Activated T-cell treated with anti-CD3 and anti-CD28 coated beads, Interleukin-2, amount 50 U/mL, for 1 hour (primary cell): ENCODE data around the gene ADD2.
A peak's percentile ranks its signal among the peaks of the same experiment; 100 is the strongest.
"Not testable (repeated sequence)": the region's sequence is repeated elsewhere in the genome, so short reads cannot be mapped to it uniquely, and the experiment has no call there.

ENCODE experiments used
- DNase-seq: peaks from one replicate; pipeline ENCODE4 v3.0.0-alpha.2; 2020

Gene ADD2

DNA sequence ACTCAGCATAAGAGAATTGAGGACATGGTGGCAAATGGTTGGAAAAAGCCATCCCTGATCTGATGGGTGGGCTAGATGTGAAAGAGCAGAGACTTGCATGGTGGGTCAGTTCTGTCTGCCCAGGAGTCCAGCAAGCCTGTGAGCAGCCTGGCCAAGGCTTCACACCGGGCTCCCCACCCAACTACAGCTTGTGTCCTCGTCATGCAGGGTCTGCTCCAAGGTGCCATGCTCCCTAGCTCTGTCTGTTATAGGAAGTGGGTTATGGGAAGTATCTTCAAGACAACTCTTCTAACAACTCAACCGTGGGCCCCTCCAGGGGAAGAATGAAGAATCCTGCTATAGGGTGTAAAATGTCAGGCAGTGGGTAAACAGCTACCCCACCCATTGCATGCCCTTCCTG is 97.4 kb downstream of the ADD2 start:
- no peak for DNase-seq

DNA sequence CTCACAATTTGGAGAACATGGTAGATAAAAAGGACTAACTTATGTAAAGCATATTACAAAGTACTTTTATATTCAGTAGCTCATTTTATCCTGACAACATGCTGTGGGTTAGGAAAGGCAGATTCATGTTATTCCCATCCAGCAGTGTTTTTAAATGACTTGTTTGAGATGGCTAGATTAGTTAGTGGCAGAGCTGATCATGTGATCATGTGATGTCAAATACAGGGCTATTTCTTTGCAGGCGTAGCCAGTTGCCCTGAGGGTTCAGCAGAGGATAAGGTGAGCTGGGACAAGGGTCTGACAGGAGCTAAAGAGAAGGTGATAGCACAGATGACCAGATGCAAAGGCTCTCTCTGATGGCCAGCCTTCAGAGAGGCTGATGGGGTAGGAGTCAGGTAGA is 97.8 kb downstream of the ADD2 start:
- no peak for DNase-seq

GRCh38 chr2:70668911-70669310 is 99.1 kb downstream of the ADD2 start:
- no peak for DNase-seq

- DNase-seq, result no peak
These were observed 99.6 kb downstream of the ADD2 start for GRCh38 chr2:70668432-70668831.

GRCh38 chr2:70664525-70664924 is 103.5 kb downstream of the ADD2 start:
- no peak for DNase-seq

DNA sequence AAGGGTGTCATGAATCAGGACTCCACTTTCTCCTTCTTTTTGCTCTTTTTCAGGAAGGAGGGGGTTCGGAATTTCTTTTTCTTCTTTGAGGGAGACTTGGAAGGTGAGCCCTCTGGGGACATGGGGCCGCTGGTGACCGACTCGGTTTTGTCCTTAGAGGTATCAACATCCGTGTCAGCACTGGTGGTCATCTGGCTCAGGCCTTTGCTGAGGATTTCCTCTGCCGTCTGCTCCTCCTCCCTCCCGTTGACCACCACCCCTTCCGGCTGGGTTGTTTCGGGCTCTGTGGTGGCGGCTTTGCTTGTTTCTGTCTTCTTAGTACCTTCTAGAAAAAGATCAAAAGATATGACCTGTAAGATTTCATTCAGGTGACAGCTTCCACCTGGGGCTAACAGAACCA is 104.6 kb downstream of the ADD2 start:
- DNase-seq, result no peak

DNA sequence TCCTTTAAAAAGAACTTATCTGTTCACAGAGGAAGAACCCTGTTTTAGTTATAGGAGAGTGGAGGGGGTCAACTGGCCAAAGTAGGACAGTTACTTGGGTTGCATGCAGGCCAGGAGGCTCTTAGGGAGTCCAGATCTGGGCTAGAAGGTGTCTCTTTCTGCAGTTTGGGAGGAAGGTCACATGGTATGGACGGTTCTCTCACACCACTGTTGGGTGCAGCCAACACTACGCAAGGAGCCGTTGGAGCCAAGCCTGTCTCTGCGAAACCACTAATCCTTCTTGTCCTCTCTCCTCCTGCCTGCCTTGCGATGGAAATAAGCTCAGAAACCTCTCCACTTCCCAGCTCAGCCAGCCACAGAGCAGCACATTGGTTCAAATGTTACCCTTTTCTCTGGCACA is 108.4 kb downstream of the ADD2 start:
- DNase-seq, result no peak

DNA sequence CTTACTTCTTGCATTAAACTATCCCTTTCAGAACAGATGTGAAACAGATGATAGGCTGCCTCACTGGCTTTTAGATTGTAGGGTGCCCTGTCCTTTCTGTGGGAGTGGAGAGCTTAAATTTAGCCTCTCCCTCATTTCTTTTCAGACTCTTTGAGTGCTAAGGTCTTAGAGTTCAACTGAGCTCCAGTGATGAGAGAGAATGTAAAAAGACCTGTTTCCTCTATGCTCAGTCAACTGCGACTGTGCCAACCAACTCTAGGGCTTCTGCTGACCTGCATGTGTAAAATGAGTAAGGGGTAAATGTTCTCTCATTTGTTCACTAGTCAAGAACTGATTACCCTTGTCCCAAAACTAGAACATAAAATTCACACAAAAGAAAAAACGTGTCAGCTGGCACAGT is 109.5 kb downstream of the ADD2 start:
- no peak for DNase-seq

DNA sequence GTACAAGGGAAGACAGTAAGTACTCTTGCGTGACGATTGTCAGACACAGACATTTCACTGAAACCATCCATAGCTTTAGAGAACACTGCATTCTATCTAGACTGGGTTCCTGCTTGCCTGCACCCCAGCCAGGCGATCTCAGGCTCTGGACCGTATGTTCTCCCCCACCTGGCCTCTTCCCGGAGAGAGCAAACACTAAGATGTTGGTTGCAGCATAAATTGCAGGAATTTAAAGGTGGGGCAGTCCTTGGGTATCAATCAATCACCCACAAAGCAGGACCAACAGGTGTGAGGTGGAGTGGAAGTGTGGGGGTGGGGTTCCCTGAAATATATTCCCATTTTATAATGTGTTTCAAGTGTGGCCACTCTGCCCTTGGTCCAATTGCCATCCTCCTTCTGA is 110.8 kb downstream of the ADD2 start:
- DNase-seq, result no peak

DNA sequence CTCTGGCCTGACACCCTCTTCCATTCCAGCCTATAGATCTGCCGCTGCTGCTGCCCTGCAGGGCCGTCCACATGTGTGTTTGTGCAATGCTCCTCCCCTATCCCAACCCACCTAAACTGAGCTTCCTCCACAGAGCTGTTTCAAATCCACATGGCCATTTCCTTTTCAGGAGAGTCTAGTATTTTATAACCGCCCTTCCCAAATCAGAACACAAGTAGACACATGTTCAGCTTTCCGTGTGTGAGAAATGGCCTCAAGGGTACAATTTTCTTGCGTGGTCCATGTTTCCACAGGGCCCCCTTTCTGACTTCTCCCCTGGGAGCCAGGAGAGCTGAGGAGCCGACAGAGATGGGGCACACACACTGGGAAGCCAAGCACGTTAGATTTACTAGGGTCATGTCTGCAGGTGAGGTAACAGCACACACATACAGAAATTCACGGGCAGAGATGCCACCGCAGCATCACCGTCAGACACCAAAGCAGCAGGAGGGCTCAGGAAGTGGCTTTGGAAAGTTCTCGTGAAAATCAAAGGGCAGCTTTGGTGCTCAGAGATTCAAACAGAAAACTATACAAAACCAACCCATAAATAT is 111.5 kb downstream of the ADD2 start:
- peak; percentile 50 for DNase-seq

GRCh38 chr2:70655786-70656185 is 112.2 kb downstream of the ADD2 start:
- DNase-seq, result no peak

DNA sequence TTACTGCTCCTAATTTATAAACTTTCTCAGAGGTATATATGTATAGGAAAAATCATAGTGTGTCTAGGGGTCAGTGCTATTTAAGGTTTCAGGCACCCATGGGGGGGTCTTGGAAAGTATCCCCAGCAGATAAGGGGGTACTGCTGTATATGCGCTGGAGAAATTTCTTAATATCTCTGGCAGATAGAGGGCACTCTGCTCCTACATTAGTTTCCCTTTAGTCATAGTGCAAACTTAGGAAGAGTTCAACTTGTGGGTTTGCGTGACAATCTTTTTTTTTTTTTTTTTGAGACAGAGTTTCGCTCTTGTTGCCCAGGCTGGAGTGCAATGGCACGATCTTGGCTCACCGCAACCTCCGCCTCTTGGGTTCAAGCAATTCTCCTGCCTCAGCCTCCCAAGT is 112.8 kb downstream of the ADD2 start:
- DNase-seq, result not testable (repeated sequence)

DNA sequence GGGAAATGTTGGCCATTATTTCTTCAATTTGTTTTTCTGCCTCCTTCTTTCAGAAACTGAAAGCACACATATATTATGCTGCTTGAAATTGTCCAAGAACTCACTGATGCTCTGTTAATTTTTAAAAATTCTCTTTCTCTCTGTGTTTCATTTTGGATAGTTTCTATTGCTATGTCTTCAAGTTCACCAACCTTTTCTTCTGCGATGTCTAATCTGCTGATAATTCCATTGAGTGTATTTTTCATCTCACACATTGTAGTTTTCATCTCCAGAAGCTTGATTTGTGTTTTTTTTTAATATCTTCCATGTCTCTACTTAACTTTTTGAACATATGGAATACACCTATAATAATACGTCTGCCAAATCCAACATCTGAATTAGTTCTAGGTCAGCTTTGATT is 116.3 kb downstream of the ADD2 start:
- DNase-seq, result no peak

- no peak for DNase-seq
These were observed 117.0 kb downstream of the ADD2 start for GRCh38 chr2:70651014-70651413.

GRCh38 chr2:70648961-70649360 is 119.0 kb downstream of the ADD2 start:
- no peak for DNase-seq

- DNase-seq, result peak; percentile 77
These were observed 120.0 kb downstream of the ADD2 start for GRCh38 chr2:70647873-70648481.

DNA sequence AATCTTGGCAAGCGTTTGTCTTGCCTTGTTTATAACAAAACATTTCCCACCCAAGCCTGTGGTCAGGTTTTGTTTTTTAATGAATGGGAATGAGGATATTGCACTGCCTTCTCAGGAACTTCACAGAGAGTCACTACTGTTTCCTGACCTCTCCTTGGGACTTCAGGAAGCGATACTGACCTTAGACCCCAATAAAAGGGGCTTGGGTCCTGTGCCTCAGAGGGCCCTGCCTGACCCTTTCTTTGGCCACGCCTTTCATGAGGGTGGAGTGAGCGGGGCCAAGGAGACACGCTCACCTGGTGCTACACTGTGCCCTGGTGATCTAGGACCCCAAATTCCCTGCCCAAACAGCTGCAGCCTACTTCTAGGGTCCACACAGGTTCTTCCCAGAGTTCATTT is 121.6 kb downstream of the ADD2 start:
- no peak for DNase-seq

- DNase-seq, result no peak
These were observed 122.1 kb downstream of the ADD2 start for GRCh38 chr2:70645733-70646419.

DNA sequence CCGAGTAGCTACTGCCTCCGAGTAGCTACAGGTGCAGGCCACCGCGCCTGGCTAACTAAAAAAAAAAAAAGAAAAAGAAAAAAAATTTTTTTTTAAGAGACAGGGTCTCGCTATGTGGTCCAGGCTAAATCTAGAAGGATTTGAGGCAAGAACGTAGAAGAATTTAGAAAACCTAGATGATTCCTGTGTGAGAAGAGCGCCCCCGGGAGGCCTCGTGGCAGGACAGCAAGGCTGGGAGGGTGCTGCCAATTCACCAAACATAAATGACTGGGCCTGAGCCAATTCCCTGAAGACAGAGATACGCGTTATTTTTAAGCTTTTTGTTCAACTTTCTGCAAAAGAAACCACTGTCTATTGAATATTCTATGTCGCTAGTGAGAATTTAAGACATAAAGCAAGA is 124.3 kb downstream of the ADD2 start:
- no peak for DNase-seq

DNA sequence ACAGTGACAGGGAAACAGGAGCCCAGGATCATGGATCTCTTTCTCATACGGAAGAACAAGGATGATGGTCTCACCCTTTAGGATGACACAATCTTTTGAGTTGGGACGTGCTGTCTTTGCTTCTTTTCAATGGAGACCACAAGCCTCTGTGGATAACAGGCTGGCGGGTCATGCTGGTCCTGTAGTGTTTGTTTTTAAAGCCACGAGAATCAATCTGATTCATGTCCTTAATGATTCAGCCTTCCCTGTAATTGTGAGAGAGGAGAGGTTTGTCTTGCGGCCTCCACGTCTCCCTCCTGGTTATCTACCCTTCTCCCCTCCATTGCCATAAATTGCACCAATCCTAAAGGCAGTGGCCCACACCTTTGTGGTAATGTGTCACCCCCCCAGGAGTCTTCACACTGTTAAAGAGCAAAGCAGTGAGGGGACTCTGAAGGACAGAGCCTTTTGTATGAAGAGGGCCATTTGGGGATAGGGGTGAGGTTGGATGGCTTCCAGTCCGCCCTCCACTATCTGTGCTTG is 126.7 kb downstream of the ADD2 start:
- no peak for DNase-seq

DNA sequence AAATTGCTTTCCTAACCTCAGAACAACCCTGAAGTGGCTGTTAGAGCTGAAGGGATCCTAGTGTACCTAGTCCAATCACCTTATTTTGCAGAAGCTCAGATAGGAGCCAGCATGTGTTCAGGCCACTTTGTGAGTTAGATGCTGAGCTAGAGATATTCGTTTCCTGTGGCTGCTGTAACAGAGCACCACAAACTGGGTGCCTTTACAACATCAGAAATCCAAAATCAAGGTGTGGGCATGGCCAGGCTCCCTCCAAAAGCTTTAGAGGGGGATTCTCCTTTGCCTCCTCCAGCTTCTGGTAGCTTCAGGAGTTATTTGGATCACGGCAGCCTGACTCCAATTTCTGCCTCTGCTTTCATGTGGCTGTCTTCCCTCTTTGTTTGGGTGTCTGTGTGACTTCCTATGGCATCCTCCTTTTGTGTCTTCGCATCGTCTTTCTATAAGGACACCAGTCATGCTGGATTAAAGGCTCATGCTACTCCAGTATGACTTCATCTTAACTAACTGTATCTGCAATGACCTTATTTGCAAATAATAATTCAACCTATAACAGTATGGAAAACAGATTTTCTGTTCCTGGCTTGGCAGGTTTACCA is 128.1 kb downstream of the ADD2 start:
- DNase-seq, result no peak

DNA sequence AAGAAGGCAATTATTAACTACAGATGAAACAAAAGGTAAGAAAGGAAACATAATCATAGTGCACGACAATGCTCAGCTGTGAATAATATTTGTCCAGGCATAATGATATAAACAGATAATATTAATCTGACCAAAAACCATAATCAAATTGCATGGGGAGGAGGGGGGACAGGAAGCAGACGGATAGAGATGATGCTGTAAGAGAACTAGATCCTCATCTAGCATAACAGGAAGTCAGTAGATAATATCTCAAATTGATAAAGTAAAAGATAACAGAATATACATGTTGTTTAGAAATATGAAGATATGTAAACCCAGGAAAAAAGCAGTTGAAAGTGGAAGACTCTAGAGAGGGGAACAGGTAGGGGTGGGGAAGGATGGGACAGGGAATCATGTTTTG is 129.4 kb downstream of the ADD2 start:
- no peak for DNase-seq

DNA sequence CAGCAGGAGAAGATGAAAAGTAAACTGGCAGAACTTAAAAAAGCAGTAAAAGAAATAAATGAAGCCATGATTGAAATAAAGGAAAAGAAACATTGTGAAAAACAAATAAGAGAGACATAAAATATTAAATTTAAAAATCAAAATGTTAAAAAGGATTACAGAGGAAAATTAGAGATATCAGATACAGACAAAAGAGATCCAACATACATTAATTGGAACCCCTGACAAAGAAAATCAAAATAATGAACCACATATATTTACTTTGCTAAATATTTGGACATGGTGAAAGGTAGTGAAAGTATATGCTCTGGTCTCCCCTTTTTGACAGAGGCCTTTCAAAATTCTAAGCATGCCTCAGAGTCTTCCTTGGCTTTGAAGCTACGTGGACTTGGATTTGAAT is 134.5 kb downstream of the ADD2 start:
- no peak for DNase-seq

DNA sequence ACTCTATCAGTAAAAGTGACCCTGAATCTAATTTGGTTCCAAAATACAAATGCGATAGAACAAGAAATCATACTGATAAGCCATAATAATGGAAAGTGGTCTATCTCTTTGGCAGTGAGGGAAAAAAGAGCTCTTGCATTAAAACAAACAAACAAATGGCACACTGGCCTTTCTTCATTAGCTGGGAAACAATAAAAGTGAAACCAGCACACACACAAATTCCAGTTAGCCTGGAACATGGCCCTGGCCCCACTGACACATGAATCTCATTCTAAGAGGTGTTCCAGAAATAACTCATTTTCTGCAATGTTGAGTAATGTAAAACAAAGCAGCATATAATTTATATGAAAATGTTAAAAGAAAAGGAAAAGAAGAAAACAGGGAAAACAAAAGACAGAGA is 135.0 kb downstream of the ADD2 start:
- DNase-seq, result no peak
